Measurements from ENCODE around the gene IPO4.

The IPO4 gene

GRCh38 chr14:24146978-24147760, 41.4 kb downstream of the IPO4 start, which contains the start of gene RNF31 (continued):
- TF ChIP-seq FEZF1 (tag by site-specific recombination; IDR thresholded peaks at IDR 0.05) (no peak), GLI4 (tag by site-specific recombination; IDR thresholded peaks at IDR 0.05) (no peak), ZNF501 (tag by site-specific recombination; IDR thresholded peaks at IDR 0.05) (no peak), KLF7 (tag by site-specific recombination; IDR thresholded peaks at IDR 0.05; ENCODE audit: borderline replicate concordance) (no peak), HOXA7 (CRISPR knock-in tag; IDR thresholded peaks at IDR 0.05; ENCODE audit: borderline replicate concordance) (no peak), ZNF280D (tag by site-specific recombination; IDR thresholded peaks at IDR 0.05) (no peak), ZNF366 (tag by site-specific recombination; conservative IDR thresholded peaks at IDR 0.05) (0 out of 2 replicates have a peak, but pooled peaks have one; percentile 28), ZBTB26 (tag by site-specific recombination; optimal IDR thresholded peaks at IDR 0.05) (peak; percentile 28), MEIS1 (CRISPR knock-in tag; IDR thresholded peaks at IDR 0.05; ENCODE audit: borderline replicate concordance) (no peak), ZNF677 (tag by site-specific recombination; IDR thresholded peaks at IDR 0.05) (no peak), ZNF521 (tag by site-specific recombination; IDR thresholded peaks at IDR 0.05) (no peak), ZNF692 (tag by site-specific recombination; IDR thresholded peaks at IDR 0.05) (no peak), ZBTB44 (tag by site-specific recombination; IDR thresholded peaks at IDR 0.05) (no peak), ZNF621 (tag by site-specific recombination; IDR thresholded peaks at IDR 0.05) (no peak), ZNF274 (IDR thresholded peaks at IDR 0.05; ENCODE audit: low read length) (no peak), ZNF274 (tag by site-specific recombination; IDR thresholded peaks at IDR 0.05; ENCODE audit: borderline replicate concordance) (no peak), ELK4 (IDR thresholded peaks at IDR 0.05; ENCODE audit: borderline replicate concordance, low read depth, low read length) (no peak), ZNF747 (tag by site-specific recombination; IDR thresholded peaks at IDR 0.05) (no peak), ZNF23 (tag by site-specific recombination; IDR thresholded peaks at IDR 0.05; ENCODE audit: borderline replicate concordance) (no peak), ZNF837 (tag by site-specific recombination; IDR thresholded peaks at IDR 0.05) (no peak), ZNF510 (tag by site-specific recombination; IDR thresholded peaks at IDR 0.05; ENCODE audit: insufficient replicate concordance) (no peak), SETDB1 (IDR thresholded peaks at IDR 0.05; ENCODE audit: insufficient read length, low read length) (no peak), BCL11A (tag by site-specific recombination; IDR thresholded peaks at IDR 0.05; ENCODE audit: low read depth) (no peak), ZNF280C (tag by site-specific recombination; IDR thresholded peaks at IDR 0.05) (no peak), ZNF138 (tag by site-specific recombination; IDR thresholded peaks at IDR 0.05; ENCODE audit: borderline replicate concordance) (no peak), ZNF404 (tag by site-specific recombination; IDR thresholded peaks at IDR 0.05) (no peak), CTCF (tag by site-specific recombination; IDR thresholded peaks at IDR 0.05) (no peak)
